Epidermal melanocyte (primary cell): Measurements from ENCODE around the gene INPP5D.

Source experiments
- DNase-seq: peaks from one replicate; pipeline ENCODE4 v3.0.0; 2011; ENCODE audit warnings: low spot score; ENCODE audit not compliant: insufficient read length

The INPP5D gene

DNA sequence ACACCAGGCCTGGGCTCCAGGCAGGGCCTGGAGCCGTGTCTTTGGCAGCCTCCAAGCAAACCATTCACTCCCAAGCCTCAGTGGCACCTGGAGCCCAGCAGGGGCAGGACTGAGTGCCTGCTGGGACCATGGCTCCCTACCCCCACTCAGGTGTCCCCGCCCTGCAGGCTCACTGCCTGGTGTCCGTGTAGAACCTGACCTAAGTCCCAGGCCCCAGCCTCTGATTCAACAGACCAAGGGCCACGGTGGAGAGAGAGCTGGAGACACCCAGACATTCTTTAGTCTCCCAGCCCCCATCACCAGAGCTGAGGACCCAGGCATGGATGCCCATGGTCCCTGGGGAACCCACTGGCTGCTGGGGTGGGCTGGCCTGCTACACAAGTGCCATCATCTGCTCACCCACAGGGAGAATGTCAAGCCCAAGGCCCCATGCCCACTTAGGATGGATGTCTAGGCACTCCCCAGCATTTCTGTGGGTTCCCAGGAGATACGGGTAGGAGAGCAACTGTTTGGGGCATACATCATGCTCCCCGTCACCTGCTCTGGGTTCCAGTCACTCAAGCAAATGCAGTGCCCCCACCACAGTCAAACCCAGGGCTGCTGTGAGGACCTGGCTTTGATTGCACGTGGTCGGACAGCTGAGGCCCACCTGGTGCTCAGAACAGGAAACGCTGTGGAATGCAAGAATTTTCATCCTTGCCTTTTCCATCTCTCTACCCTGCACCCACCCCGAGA is 148.4 kb downstream of the INPP5D start:
- DNase-seq, result no peak

DNA sequence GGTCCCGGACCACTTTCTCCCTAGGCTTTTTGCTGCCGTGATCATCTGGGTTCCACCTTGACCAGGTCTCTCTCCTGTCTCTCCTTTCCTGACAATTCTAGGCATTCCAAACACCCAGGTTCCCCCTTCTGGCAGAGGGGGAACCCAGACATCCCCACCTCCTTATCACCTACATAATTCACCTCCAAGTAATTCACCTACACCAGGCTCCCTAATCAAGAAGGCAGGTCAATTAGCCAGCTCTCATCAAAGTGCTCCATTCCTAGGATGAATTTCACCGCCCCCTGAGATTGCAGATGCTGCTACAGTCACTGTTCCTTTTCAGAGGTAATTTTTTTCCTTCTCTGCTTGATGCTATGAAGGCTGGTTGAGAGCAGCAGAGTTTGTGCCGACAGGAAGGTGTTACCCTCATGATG is 149.0 kb downstream of the INPP5D start:
- no peak for DNase-seq

DNA sequence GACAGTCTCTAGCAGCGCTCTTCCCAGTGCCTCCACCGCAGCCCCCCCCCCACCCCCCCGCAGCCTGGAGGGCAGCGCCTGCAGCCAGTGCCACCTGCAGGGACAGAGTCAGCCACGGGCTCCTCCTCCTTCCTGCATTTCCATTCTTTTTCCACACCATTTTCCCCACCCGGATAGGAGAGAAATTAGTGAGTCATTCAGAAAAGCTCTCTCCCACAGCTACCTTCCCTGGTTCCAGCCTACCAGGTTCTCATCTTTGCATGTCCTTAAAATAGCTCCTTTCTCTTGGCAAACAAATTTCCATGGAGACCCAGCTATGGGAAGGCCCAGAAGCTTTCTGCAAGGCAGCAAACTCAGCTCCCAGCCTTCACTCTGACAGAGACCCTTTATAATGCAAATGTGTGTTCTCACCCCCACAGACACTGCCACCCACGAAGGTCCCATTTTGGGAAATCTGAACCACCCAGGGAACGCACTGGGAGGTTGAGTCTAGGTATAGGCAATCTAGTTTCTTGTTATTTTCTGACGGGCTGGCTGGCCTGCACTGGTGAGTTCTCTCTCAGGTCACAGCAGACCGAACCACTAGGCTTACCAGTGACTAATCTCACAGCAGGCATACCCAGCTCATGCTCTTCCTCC is 149.5 kb downstream of the INPP5D start:
- DNase-seq, result peak; percentile 38

DNA sequence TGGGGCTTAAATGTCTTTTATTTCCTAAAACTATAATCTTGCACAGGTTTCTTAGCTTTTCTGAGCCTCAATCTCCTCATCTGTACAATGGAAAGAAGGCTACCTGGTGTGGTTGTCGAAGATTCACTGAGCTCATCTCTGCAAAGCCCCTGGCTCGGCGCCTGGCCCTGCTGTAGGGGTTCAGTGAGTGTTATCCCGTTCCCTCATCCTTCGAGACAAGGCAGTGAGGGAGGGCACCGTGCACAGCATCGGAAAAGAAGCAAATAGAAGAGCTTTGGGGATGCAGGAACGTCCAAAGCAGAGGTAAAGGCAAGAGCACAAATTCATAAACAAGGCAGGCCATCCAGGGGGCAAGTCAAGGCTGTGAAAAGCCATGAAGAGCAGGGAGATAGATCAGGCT is 150.1 kb downstream of the INPP5D start:
- no peak for DNase-seq

DNA sequence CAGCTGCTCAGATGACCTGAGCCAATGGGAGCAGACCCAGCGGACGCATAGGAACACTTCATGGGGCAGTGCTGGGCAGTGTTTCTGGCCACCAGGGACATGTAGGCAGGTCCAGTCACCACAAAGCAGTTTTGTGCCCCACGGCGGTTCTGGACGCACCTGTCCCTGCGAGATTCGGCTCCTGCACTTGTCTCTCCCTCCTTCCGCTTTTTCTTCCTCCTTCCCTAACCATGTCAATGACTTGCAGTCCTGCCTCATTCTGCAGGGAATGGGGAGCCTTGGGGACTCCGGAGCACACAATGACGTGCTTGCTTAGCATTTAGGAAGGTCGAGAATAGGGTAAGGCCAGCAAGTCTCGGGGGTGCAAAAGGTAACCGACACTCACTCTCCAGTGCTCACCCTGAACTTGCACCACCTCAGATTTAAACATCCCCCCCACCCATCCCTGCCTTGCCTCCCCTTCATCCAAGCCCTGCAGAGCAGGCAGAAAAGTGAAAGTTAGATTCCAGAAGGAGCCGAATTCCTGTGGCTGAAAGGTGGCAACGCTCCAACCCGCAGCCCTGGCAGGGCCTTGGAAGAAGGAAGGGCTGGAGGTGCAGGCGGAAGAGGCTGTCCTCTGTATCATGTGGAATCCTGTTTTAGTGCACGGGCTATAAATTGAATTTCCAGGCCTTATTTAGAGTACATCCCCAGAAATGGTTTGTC is 150.9 kb downstream of the INPP5D start:
- DNase-seq, result peak; percentile 76

DNA sequence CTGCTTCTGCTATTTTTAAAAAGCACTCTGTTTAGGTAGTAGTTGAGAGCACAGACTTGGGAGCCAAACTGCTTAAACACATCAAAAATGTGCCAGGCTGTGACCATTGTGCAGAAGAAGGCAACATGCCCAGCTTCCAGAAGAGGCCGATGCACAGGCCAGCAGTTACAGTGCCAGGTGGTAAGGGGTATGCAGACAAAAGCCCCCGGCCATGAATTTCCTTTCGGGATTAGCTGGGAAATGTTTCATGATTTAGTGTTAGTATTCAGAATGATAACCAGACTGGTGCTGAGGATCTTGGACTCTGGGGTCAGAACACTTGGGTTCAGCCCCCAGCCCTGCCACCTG is 151.4 kb downstream of the INPP5D start:
- no peak for DNase-seq

DNA sequence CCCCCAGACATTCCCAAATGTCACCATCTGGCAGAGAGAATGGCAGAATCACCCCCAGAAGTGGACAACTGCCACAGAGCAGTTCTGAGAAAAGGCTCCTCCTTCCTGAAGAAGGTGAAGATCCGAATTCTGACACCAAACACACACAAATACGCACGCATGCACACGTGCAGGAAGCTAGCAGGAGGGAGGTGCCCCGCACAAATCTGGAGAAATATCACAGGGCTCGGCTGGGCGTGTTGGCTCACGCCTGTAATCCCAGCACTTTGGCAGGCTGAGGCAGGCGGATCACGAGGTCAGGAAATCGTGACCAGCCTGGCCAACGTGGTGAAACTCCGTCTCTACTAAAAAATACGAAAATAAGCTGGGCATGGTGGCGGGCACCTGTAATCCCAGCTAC is 152.9 kb downstream of the INPP5D start:
- DNase-seq, result no peak

DNA sequence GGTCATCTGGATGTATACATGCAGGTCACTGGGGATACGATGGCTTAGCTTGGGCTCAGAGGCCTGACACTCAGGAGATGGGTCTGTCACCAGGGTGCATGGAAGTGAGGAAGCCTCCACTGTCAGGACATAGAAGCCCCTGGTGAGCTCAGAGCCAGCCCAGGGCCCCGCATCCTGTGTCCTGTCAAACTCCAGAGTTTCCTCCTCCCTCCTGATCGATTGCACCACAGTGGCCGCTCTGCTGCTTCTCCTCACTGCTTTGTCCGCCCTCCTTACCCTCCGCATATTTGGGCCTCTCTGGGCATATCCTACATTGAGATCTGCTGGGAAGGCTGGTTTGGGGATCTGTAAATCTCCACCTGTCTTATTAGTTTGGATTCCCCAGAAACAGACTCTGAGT is 153.8 kb downstream of the INPP5D start:
- DNase-seq, result no peak

DNA sequence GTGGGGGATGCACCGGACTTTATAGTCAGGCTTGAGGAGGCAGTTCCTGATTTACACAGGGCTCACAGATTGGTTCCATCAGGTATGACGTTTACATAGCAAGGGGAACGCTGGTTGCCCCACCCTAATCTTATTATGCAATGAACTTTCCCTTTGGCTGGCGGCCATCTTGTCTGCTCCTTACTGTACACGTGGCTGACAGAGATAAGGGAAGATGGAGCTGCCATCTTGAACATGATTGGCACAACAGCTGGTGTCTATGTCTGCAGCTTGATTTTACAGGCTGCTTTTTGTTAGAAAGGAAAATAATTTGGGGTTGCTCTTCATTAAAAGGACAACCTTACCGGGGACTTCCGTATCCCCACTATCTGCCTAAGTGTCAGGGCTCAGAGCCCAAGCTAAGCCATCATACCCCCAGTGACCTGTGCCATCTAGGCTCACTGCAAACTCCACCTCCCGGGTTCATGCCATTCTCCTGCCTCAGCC is 157.8 kb downstream of the INPP5D start:
- DNase-seq, result no peak

DNA sequence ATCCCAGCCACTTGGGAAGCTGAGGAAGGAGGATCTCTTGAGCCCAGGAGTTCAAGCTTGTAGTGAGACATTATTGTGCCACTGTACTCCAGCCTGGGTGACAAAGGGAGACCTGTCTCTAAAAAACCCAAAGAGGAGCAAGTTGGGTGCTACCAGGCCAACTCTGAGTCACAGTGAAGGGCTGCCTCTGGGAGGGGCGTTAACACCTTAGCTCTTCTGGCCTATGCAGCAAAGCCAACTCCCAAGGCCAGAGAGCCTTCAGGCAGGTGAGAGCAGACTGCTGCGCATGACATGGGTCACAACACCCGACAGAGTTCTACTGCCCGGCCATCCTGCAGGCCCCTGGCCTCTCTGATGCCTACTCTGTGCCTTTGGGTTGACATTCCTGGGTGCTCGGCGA is 158.7 kb downstream of the INPP5D start:
- DNase-seq, result no peak

DNA sequence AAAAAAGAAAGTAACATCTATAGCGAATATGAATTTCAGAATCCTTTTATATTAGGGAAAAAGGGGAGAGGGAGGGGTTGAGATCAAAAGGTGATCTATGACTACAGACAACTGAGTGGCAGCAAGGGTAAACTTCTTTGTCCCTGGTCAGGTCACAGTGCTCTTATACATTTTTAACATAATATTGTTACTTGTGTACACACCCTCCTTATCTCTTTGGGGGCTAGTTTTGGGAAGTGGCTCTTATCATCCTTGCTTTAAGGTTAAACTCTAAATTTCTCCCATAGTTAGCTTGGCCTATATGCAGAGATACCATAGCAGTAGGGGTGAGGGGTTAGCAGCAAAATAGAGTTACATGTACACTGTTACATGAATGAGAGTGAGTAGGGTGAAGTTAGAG is 159.7 kb downstream of the INPP5D start:
- DNase-seq, result no peak

DNA sequence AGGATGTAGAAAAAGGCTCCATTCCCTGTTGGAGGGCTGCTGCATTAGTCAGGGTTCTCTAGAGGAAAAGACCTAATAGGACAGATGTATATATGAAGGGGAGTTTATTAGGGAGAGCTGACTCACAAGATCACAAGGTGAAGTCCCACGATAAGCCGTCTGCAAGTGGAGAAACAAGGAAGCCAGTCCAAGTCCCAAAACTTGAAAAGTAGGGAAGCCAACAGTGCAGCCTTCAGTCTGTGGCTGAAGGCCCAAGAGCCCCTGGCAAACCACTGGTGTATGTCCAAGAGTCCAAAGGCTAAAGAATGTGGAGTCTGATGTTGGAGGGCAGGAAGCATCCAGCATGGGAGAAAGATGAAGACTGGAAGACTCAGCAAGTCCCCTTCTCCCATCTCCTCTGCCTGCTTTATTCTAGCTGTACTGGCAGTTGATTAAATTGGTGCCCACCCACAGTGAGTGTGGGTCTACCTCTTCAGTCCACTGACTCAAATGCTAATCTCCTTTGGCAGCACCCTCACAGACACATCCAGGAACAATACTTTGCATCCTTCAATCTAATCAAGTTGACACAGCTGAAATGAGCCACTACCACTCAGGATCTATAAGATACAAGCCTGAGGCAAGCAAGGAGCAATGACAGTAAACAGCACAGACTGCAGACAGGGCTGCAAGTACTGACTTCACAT is 161.4 kb downstream of the INPP5D start:
- DNase-seq, result no peak

DNA sequence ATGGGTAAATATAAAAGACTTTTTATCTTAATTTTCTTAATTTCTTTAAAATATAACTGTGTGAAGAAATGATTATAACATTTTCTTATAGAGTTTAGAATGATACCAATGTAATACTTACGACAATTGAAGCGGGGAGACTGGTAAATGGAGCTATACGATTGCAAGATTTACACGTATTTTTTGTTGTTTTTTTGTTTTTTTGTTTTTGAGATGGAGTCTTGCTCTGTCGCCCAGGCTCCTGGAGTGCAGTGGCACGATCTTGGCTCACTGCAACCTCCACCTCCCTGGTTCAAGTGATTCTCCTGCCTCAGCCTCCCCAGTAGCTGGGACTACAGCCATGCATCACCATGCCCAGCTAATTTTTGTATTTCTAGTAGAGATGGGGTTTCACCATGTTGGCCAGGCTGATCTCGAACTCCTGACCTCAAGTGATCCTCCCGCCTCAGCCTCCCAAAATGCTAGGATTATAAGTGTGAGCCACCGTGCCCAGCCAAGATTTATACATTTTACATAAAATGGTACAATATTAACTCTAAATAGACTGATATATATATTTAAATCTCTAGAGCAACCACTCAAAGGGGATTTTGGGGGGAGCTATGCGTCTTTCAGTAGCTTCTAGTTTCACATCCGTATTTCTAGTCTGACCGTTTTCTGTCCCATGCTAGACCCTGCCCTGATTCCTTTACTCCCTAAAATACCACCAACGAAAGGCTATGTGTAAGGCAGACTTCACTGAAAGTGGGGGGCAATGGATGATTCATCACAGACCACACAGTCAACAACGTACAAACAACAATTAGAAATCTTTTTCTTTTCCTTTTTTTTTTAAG is 163.1 kb downstream of the INPP5D start:
- no peak for DNase-seq

DNA sequence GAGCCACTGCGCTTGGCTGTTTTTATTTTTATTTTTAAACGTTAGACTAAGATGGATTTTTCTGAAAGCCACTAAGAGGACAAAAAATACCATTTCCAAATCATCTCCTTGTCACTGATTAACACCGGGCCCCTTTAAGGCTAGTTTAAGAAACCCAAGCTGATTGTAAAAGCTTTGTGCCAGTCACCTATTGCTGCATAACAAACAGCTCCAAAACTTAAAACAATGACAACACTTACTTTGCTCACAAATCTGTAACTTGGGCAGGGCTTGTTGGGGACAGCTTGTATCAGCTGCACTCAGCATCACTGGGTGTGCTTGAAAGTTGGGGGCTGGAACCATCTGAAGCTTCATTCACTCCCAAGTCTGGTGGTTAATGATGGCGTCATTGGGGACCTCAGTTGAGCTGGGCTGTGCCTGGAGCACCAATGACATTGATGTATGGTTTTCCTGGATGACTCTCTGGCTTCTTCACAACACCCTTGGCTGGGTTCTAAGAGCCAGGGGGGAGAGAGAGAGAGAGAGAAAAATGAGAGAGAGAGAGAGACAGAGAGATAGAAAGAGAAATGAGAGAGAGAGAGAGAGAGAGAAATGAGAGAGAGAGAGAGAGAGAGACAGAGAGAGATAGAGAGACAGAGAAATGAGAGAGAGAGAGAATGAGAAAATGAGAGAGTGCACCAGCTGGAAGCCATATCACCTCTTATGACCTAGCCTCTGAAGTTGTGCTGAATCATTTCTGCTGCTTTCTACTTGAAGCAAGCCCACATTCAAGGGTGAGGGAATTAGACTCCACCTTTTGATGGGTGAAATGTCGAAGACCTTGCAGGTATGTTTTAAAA is 165.3 kb downstream of the INPP5D start:
- no peak for DNase-seq

DNA sequence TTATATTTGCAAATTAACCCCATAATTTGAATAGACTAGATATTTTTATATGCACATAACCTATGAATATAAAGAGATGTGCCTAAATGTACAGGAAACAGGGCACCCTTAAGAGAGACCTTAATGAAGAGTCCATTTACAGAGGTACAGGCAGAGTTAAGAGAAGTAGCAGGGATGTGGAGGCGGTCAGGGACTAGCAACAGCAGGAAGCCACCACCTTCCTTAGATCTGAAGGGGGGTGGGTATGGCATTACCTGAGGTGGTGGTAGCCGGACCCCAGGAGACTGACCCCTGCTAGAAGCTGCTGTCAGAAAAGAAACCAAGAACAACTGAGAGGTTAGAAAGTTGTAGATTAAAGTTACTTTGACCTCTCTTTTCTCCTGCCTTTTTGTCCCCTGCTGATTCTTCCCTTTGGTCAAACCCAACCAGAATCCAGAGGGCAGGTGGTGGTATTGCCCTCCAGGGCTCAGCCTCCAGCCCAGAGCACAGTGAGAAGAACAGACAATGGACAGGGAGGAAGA is 166.4 kb downstream of the INPP5D start:
- no peak for DNase-seq

DNA sequence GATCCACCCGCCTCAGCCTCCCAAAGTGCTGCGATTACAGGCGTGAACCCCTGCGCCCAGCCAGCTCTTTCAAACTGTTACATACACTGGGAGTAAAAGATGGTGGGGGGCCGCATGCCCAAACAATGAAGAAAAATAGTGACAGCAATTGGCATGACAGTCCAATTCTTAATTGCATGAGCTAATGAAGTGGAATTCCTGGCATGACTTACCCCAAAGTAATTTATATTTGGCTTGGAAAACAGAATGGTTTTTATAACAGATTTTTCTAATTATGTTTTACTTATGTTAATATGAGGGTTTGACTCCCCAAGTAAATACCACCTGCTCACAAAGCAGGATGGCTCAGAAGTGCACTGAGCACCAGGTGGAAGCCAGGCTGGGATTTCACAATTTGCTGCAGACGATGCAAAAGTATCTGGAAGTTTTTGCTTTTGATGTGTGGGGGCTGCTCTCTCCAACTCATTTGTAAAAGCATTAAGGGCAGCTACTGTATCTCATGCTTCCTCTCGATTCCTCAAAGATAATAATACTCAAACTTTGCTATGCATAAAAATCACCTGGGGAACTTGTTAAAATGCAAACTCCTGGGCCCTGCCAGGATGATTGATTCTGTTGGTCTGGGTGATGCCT is 167.3 kb downstream of the INPP5D start:
- no peak for DNase-seq

DNA sequence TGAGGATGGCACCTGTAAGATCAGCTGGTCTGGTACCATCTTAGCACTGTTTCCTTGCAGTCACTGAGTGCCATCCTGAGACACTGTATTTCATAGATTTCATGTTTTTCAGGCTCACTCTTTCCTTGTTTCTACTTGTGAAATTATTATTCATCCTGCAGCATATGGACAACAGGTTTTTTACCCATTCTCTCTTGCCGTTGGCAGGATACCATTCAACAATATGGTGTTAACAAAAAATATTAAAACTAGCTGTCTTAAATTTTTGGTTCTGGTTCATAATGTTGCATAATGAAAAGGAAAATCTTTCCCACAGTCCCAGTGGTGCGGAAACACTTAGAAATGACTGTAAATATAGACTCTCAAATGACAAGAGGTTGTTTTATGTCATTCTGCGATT is 168.2 kb downstream of the INPP5D start:
- DNase-seq, result no peak

DNA sequence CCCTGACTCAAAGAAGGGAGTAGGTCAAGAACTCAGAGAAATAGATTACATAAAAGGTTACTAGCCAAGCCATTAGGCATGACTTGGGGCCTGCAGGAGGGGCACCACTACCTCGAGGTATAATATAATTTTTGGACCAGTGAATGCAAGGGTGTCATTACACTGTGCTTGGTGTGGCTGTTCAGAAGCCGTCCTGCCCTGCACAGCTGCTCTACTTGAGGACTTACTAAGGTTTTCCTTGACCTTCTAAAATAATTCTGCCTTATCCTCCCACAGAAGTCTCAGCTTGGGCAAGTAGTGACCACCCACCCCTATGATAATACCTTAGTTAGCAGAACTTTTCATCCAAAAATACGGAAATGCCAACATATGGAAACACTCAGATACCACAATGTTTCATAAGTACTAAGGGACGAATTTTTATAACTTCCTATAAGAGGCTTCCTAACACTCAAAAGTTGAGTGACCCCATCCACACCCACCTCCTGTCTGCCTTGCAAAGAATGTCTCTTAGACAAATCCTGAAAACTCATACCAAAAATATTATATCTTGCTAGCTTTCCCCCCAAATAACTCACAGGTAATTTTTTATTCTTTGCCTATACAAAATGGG is 173.6 kb downstream of the INPP5D start:
- DNase-seq, result no peak

DNA sequence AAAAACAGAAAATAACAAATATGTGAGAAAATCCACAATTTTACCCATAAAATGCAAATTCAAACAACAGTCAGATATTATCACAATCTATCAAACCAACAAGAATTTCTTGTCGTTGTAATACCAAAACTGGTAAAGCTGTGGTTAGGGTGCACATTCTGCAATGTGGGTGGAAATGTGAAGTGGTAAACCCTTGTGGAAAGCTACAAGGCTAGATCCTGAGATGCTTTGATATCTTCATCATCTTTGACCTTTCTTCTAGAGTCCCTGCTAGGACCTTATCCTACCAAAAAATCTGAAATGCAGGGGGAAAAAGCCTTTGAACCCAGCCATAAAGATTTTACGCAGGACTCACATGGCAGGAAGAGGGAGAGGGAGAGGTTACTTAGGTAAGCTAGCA is 174.1 kb downstream of the INPP5D start:
- DNase-seq, result no peak
